Panc1 (cell line): ENCODE measurements around the gene BLOC1S2.
A peak's percentile ranks its signal among the peaks of the same experiment; 100 is the strongest.

Experiments
- POLR2AphosphoS5 ChIP-seq: IDR thresholded peaks from 2 replicates; pipeline ENCODE4 v1.6.1; 2012; ENCODE audit warnings: mild to moderate bottlenecking, low read depth, low read length, moderate library complexity
- SIN3A ChIP-seq: IDR thresholded peaks from 2 replicates; pipeline ENCODE4 v1.6.1; 2012; ENCODE audit warnings: low read depth, mild to moderate bottlenecking, low read length, moderate library complexity, borderline replicate concordance; ENCODE audit not compliant: insufficient read depth
- TF ChIP-seq, protein P1 (sequence below): fragments of 450-650 bp; IDR thresholded peaks from 2 replicates; pipeline ENCODE4 v1.5.1; 2017; ENCODE audit warnings: mild to moderate bottlenecking

DNA sequence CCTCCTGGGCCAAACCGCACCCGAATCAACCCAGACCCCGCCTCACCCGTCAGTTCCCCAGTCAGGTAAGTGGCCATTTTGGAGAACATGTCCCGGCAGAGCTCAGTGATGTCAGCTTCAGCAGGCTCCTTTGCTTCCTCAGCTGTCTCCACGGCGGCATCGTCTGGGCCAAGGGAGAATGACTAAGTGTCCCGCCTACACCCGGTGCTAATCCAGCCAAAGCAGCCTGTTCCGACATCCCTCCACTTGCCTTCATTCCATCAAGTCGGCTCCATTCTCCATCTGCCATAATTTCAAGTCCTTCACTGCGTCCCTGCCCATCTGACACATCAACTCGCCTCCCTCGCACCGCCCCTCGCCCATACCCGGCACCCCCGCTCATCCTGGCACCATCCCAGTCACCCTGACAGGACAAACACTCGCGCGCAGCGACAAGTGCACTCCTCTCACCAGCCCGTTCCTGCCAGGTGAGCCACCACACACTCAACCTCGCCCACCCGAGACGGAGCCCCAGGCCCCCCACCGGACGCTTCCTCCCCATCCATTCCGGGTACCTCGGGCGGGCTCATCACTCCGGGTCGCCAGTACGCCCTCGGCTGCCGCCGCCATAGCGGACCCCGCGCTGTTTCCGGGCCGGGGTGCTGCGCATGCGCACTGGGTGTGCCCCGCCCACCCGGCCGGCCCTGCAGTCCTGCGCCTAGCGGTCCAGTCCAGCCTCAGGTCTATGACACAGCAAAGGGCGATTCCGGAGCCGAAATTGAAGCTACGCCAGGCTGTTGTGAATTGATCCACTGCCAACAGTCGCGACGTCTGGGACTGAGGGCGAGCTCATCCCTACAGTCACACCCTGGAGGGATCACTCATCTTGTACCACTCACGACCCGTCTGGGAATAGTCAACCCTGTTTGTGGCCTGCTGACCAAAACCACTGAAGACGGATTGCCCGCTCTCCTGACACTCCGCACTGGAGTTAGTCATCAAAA is at the start of gene BLOC1S2:
- TF ChIP-seq, protein P1, sequence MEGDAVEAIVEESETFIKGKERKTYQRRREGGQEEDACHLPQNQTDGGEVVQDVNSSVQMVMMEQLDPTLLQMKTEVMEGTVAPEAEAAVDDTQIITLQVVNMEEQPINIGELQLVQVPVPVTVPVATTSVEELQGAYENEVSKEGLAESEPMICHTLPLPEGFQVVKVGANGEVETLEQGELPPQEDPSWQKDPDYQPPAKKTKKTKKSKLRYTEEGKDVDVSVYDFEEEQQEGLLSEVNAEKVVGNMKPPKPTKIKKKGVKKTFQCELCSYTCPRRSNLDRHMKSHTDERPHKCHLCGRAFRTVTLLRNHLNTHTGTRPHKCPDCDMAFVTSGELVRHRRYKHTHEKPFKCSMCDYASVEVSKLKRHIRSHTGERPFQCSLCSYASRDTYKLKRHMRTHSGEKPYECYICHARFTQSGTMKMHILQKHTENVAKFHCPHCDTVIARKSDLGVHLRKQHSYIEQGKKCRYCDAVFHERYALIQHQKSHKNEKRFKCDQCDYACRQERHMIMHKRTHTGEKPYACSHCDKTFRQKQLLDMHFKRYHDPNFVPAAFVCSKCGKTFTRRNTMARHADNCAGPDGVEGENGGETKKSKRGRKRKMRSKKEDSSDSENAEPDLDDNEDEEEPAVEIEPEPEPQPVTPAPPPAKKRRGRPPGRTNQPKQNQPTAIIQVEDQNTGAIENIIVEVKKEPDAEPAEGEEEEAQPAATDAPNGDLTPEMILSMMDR, result no peak
- peak; percentile 92; the same call in 1 of the 2 replicates for TF ChIP-seq POLR2AphosphoS5
- peak; percentile 75; the same call in 1 of the 2 replicates for TF ChIP-seq SIN3A
